K562 treated with DMSO at 1 percent for 24 hours (cell line): ENCODE data around the gene HEXD. TPM values are rescaled to one million over a fixed set of nuclear protein-coding genes. Genes with fewer than 3 reads are reported as not detected.

ENCODE experiments used
- total RNA-seq: library from RNA; unstranded; fragments of 300-600 nt; gene quantifications from 2 replicates; pipeline ENCODE4 v1.2.3, GENCODE V29; 2022; ENCODE audit warnings: low read depth; ENCODE audit not compliant: insufficient read depth

HEXD gene
- total RNA-seq, result 33.6 and 44.4 TPM in 2 replicates

DNA sequence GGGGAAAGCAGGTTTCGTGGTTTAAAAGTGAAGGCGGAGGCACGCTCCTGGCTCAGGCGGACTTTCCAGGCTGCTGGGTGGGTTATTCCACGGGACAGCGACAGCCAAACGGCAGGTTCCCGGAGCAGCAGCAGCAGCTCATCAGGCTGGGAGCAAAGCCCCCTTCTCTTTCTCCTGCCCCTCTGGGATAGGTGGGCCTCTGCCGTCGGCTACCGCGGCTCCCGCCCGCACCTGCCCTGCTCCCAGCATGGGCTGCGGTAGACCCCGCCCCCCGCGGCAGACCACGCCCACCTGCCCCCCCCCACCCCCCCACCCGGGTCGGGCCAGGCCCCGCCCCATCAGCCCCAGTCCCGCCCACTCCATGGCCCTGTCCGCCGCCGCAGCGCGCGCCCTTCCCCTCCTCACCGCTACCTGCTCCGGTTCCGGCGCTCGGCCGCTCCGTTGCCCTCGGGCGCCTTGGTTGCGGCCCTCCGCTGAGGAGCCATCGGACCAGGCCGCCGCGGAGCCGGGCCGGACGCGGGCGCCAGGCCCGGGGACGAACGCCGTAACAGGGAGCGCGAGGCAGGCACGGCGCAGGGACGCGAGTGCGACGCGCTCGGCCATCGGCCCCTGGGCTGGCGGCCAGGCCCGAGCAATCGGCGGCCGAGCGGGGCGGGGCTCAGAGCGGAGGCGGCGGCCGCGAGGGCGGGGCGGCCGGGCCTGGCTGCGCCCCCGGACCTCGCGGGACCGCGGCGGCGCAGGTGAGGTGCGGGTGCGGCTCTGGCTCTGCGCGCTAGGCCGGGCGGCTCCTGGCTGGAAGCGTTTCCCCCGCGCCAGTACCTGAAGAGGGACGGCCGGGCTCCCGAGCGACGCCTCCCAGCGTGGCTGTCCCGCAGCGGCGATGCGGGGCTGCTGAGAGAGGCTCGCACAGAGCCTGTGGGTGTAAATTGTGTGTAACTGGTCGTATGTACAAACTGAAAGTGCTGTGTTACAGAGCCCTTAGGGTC, at the start of gene HEXD, which contains the start of gene OGFOD3:
TSS of gene HEXD (plus strand) at position 347 of the 986 bp plus-strand sequence. CDS start 1,453 bp downstream, outside the sequence.
TSS of gene OGFOD3 (minus strand) at position 586 of the 986 bp plus-strand sequence. CDS start at position 485, 101 bp downstream.

GRCh38 chr17:82371333-82372248, 46.6 kb upstream of the HEXD start, which contains the start of gene UTS2R:
UTS2R (plus strand) TSS chr17:82371765; CDS start chr17:82374325, 2,560 bp downstream.

GRCh38 chr17:82450357-82451106, 32.4 kb downstream of the HEXD start, which contains the start of gene CYBC1:
CYBC1 (minus strand) TSS chr17:82450752; CDS start chr17:82449254, 1,498 bp downstream.

DNA sequence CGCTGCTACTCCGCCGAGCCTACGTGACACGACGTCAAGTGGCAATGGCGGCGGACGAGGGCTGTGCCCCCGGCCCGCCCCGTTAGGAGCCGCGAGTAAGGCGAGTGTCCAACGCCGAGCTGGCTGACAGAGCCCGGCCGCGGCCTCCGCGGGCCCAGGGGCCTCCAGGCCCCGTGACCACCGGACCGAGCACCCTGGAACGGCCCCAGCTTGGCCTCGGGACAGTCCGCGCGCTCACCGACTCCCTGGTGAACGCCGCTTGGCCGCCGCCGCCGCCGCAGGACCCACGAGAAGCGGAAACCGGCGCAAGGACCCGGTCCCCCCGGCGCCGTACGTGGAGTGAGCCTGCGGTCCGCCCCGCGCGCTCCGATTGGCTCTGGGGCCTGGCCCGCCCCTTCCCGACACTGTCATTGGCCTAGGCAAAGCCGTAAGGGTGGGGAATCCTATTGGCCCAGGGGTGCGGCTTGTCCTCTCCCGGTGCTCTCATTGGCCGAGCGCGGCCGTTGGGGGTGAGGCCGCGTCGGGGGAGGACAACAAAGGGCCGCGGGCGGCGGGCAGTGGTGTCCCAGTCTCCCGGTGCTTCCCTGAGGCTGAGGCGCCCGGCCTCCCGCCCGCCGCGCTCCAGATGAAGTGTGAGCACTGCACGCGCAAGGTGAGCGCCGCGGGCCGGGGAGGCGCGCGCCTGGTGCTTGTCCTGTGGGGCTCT, 40.2 kb downstream of the HEXD start, which contains the start of gene NARF:
TSS of gene NARF (plus strand) at position 563 of the 706 bp plus-strand sequence. CDS start at position 626, 63 bp downstream.

Other genes with a start within 250 kb of the HEXD start
- 13.4 and 16.2 TPM in 2 replicates for gene CCDC57, start 205.5 kb upstream of the HEXD start, total RNA-seq
- gene SLC16A3, start 189.3 kb upstream of the HEXD start, total RNA-seq, result 3.5 and 5.1 TPM in 2 replicates
- gene CSNK1D, start 144.6 kb upstream of the HEXD start, total RNA-seq, result 165 and 173 TPM in 2 replicates
- not detected in 2 replicates for gene CD7, start 100.7 kb upstream of the HEXD start, total RNA-seq
- not detected in 2 replicates for gene SECTM1, start 84.6 kb upstream of the HEXD start, total RNA-seq
- 2.7 and 3.2 TPM in 2 replicates for gene TEX19, start 59.1 kb upstream of the HEXD start, total RNA-seq
- 0.22 TPM in 1 of 2 replicates, not detected in the other for gene UTS2R, start 46.6 kb upstream of the HEXD start, total RNA-seq
- 32.0 and 33.3 TPM in 2 replicates for gene OGFOD3, start 239 bp downstream of the HEXD start, total RNA-seq
- 92.7 and 102 TPM in 2 replicates for gene CYBC1, start 32.4 kb downstream of the HEXD start, total RNA-seq
- gene NARF, start 40.4 kb downstream of the HEXD start, total RNA-seq, result 354 and 357 TPM in 2 replicates
- gene FOXK2, start 101.4 kb downstream of the HEXD start, total RNA-seq, result 48.2 and 54.4 TPM in 2 replicates
- gene WDR45B, start 230.1 kb downstream of the HEXD start, total RNA-seq, result 34.3 and 36.9 TPM in 2 replicates